K562 (cell line): ENCODE data around the gene LOXL3. TPM values are rescaled to one million over a fixed set of nuclear protein-coding genes. Genes with fewer than 3 reads are reported as not detected.

ENCODE experiments used
- ATAC-seq: fragments of 200-7000 bp; cut with Tn5 transposase; 3 replicates; pipeline ENCODE4 v1.9.1; 2020; ENCODE audit warnings: moderate library complexity
- BruUV-seq: library from RNA; stranded (reverse); fragments of 400-500 nt; replicated peaks from 2 replicates; lab custom pipeline; 2021; lab: Mats Ljungman, UMichigan
- CTCF ChIA-PET: fragments of 300-600 bp; formaldehyde crosslinking; extraction: SDS; loops from one replicate; lab custom pipeline; 2021; ENCODE audit warnings: low intra/inter-chr PET ratio; lab: Yijun Ruan, JAX
- POLR2A ChIA-PET: fragments of 300-600, 350-650 bp; sonication (Branson Sonifier 250); formaldehyde crosslinking; extraction: SDS; loops from one replicate; lab custom pipeline; 2021; ENCODE audit warnings: antibody characterized with exemption, inconsistent platforms; lab: Yijun Ruan, JAX
- DNase-seq, 4 experiments: peaks; one replicate each; pipeline versions ENCODE4 v3.0.0 to v3.0.0-alpha.2; 2011 to 2018; ENCODE audit warnings: low spot score in 3 of 4, mixed read lengths in 3 of 4; ENCODE audit errors: extremely low read depth in 1 of 4
- FAIRE-seq: peaks from 2 replicates; lab custom pipeline; 2011; peaks lifted over from hg19 to GRCh38; lab: Jason Lieb, UNC
- H2AFZ ChIP-seq: 2 replicates; pipeline ENCODE4 v1.6.0; 2011; ENCODE audit warnings: low read depth, low read length, control low read depth, inconsistent platforms
- H3K27ac ChIP-seq: fragments of 200-600 bp; 3 replicates; pipeline ENCODE4 v1.8.0; 2011; ENCODE audit warnings: low read depth, mild to moderate bottlenecking, control low read depth, inconsistent platforms, low read length, moderate library complexity, mixed read lengths; ENCODE audit errors: extremely low read depth
- H3K27me3 ChIP-seq, 2 experiments: fragments of 300-600 bp in 1 of 2; 2 replicates in 1 of 2; 3 replicates in 1 of 2; pipeline versions ENCODE4 v1.6.0 to v1.8.0; 2011; ENCODE audit warnings: inconsistent platforms in 2 of 2, low read length in 2 of 2, mild to moderate bottlenecking in 1 of 2, mixed read lengths in 1 of 2, moderate library complexity in 1 of 2; ENCODE audit not compliant: control insufficient read depth in 2 of 2, insufficient read depth in 2 of 2
- H3K36me3 ChIP-seq: fragments of 300-600 bp; 3 replicates; pipeline ENCODE4 v1.8.0; 2011; ENCODE audit warnings: mild to moderate bottlenecking, low read length, inconsistent platforms; ENCODE audit not compliant: control insufficient read depth, insufficient read depth
- H3K4me1 ChIP-seq, 2 experiments: fragments of 200-600 bp in 1 of 2; replicated peaks in 1 of 2; 2 replicates in 1 of 2; 3 replicates in 1 of 2; pipeline versions ENCODE4 v1.5.1 to v1.8.0; 2011; ENCODE audit warnings: inconsistent platforms in 2 of 2, low read length in 2 of 2, mild to moderate bottlenecking in 1 of 2, mixed read lengths in 1 of 2, moderate library complexity in 1 of 2; ENCODE audit not compliant: control insufficient read depth in 2 of 2, insufficient read depth in 2 of 2
- H3K4me2 ChIP-seq: 2 replicates; pipeline ENCODE4 v1.6.1; 2011; ENCODE audit warnings: low read length, control low read depth, inconsistent platforms, mixed read lengths; ENCODE audit not compliant: insufficient read depth
- H3K4me3 ChIP-seq: fragments of 200-600 bp; sonication (generic), shearing (Covaris generic); 2 replicates; pipeline ENCODE4 v1.5.1; 2016; ENCODE audit warnings: control low read depth, inconsistent platforms
- H3K79me2 ChIP-seq: fragments of 200-600 bp; 3 replicates; pipeline ENCODE4 v1.8.0; 2011; ENCODE audit warnings: low read length, inconsistent platforms; ENCODE audit not compliant: control insufficient read depth, insufficient read depth
- H3K9ac ChIP-seq, 2 experiments: 2 replicates each; pipeline versions ENCODE4 v1.6.0 to v1.6.1; 2011; ENCODE audit warnings: low read depth in 2 of 2, low read length in 2 of 2, control low read depth in 1 of 2, inconsistent platforms in 1 of 2, mild to moderate bottlenecking in 1 of 2, mixed read lengths in 1 of 2; ENCODE audit not compliant: insufficient read depth in 1 of 2
- H3K9me1 ChIP-seq: one replicate; pipeline ENCODE4 v1.6.0; 2011; ENCODE audit warnings: inconsistent platforms, mild to moderate bottlenecking, low read length, moderate library complexity; ENCODE audit not compliant: control insufficient read depth, insufficient read depth
- H3K9me3 ChIP-seq: replicated peaks from 2 replicates; pipeline ENCODE4 v1.5.1; 2011; ENCODE audit warnings: low read depth, low read length, inconsistent platforms; ENCODE audit not compliant: control insufficient read depth, insufficient read depth
- H4K20me1 ChIP-seq: replicated peaks from 2 replicates; pipeline ENCODE4 v1.6.1; 2011; ENCODE audit warnings: low read length, inconsistent platforms, mixed read lengths; ENCODE audit not compliant: control insufficient read depth, insufficient read depth
- BDP1 ChIP-seq: IDR thresholded peaks from 3 replicates; pipeline ENCODE4 v1.6.1; 2011; ENCODE audit not compliant: insufficient read length, insufficient read depth
- FOXK2 ChIP-seq, 2 experiments: fragments of 450-650 bp; IDR thresholded peaks in 1 of 2; conservative IDR thresholded peaks in 1 of 2; 2 replicates each; pipeline ENCODE4 v1.6.1; 2016; ENCODE audit warnings: low read depth in 2 of 2, mild to moderate bottlenecking in 1 of 2
- MTA2 ChIP-seq: fragments of 450-650 bp; IDR thresholded peaks from 2 replicates; pipeline ENCODE4 v1.6.1; 2016; ENCODE audit warnings: low read depth
- NUFIP1 ChIP-seq: fragments of 450-650 bp; IDR thresholded peaks from 2 replicates; pipeline ENCODE4 v1.6.1; 2018; ENCODE audit not compliant: partially characterized antibody
- RBFOX2 ChIP-seq: fragments of 200-400 bp; formaldehyde crosslinking; IDR thresholded peaks from 2 replicates; pipeline ENCODE4 v1.6.1; 2017; ENCODE audit warnings: low read depth, mild to moderate bottlenecking, low read length, moderate library complexity
- RBM25 ChIP-seq: fragments of 200-400 bp; formaldehyde crosslinking; IDR thresholded peaks from 2 replicates; pipeline ENCODE4 v1.6.1; 2018; ENCODE audit warnings: low read length, low read depth, moderate library complexity; ENCODE audit not compliant: severe bottlenecking
- ZBED1 ChIP-seq: IDR thresholded peaks from 2 replicates; pipeline ENCODE4 v1.6.1; 2014
- ZNF263 ChIP-seq: sonication (generic); formaldehyde crosslinking; IDR thresholded peaks from 2 replicates; pipeline ENCODE4 v1.8.0; 2022; ENCODE audit warnings: mild to moderate bottlenecking, missing genetic modification reagents, borderline replicate concordance
- ZNF444 ChIP-seq: fragments of 250-450 bp; sonication (Bioruptor Pico); IDR thresholded peaks from 2 replicates; pipeline ENCODE4 v1.4.0; 2020; ENCODE audit warnings: mild to moderate bottlenecking, moderate library complexity
- ZNF518B ChIP-seq: fragments of 250-450 bp; sonication (Bioruptor Pico); IDR thresholded peaks from 2 replicates; pipeline ENCODE4 v1.5.0; 2021; ENCODE audit warnings: mild to moderate bottlenecking, moderate library complexity
- WGBS: fragments of 100-300 bp; shearing (Covaris generic); methylation state at CpG from one replicate; pipeline ENCODE4 v1.1.6; 2016; ENCODE audit warnings: low coverage, mixed read lengths; ENCODE audit not compliant: insufficient coverage; ENCODE audit errors: missing lambda C conversion rate; 5-methylcytosine and 5-hydroxymethylcytosine counted together
- in situ Hi-C: fragments of 300-500 bp; cut with MboI; formaldehyde crosslinking; loops from 4 replicates; pipeline ENCODE4 v1.15.0; 2018; ENCODE audit warnings: inconsistent platforms, mixed read lengths
- intact Hi-C: fragments of 100-400 bp; cut with micrococcal nuclease; formaldehyde crosslinking; loops from 2 replicates; pipeline ENCODE4 v1.14.2; 2022
- polyA plus RNA-seq, 8 experiments: library from polyadenylated mRNA; depleted of rRNA in 4 of 8; stranded (reverse) in 5 of 8; unstranded in 3 of 8; fragments of >200 nt; fragmentation: Nextera tagmentation in 2 of 8; fragmentation: Illumina TruSeq in 1 of 8; extraction: Ambion mirVana in 2 of 8; extraction: Trizol in 1 of 8; gene quantifications; 2 replicates each; pipeline versions ENCODE4 v1.2.1 to v1.2.3, GENCODE V29; 2011 to 2014; ENCODE audit warnings: inconsistent platforms in 1 of 8, missing spikeins in 1 of 8
- total RNA-seq, 7 experiments: library from RNA; depleted of rRNA in 6 of 7; stranded (reverse); fragments of >200 nt in 6 of 7; fragmentation: Illumina TruSeq in 2 of 7; extraction: Trizol in 2 of 7; gene quantifications; 2 replicates each; pipeline versions ENCODE4 v1.2.1 to v1.2.3, GENCODE V29; 2011 to 2021; ENCODE audit warnings: low replicate concordance in 1 of 7

The LOXL3 gene
- total and polyA plus RNA-seq, 9 of the 15 experiments (the other 6 are each of a cell fraction or from before 2014, with no cell fraction given): 0.22 to 0.99 (median 0.31) TPM

- no peak for TF ChIP-seq NUFIP1
- no peak for TF ChIP-seq FOXK2 (conservative IDR thresholded peaks at IDR 0.05 in 1 of 2, IDR thresholded peaks at IDR 0.05 in 1 of 2; ENCODE audit: low read depth in 2 of 2)
- no peak for TF ChIP-seq MTA2
- no peak for TF ChIP-seq RBM25
- TF ChIP-seq ZNF263 (CRISPR knock-in tag): no peak
- TF ChIP-seq ZBED1: no peak
These were observed 6.2 kb upstream of the LOXL3 start (continued) for GRCh38 chr2:74559912-74560311.

- Histone ChIP-seq H3K4me1 (peaks cover 17 to 40% of the 10 kb centered on the region in 2 experiments), H2AFZ (no peak overlapping the region), H3K4me2 (no peak overlapping the region), H3K27me3 (peaks cover 0 to 16% of the 10 kb centered on the region in 2 experiments; a peak in 2 of 5 replicates), H3K9ac (peak overlapping the region in 1 of 2 experiments; percentile 77; a peak in 1 of 4 replicates), H3K27ac (no peak overlapping the region), H3K9me1 (no peaks in the 10 kb centered on the region), H4K20me1 (no peaks in the 10 kb centered on the region), H3K9me3 (no peaks in the 10 kb centered on the region), H3K4me3 (no peak overlapping the region), H3K79me2 (peaks cover 15% of the 10 kb centered on the region; the same call in 2 of the 3 replicates), H3K36me3 (peaks cover 17% of the 10 kb centered on the region; the same call in 1 of the 3 replicates)
- in situ Hi-C loops: no loop called here
- TF ChIP-seq BDP1 (no peak), RBFOX2 (0 out of 2 replicates have a peak, but pooled peaks have one; percentile 21), ZNF518B (CRISPR knock-in tag) (no peak), ZNF444 (CRISPR knock-in tag) (no peak)
- ChIA-PET POLR2A (interaction anchor here (0.6 to 1.5 kb wide), 10 partner anchors 8 to 351 kb away, joined by 3 to 6 read pairs (median 4); no protein-coding TSS in a partner anchor), CTCF (no interaction called here)
- no peak for ATAC-seq
- DNase-seq: no peak
- 53% methylated on average over 7 of the region's 7 CpGs for WGBS
- no TSS peak for BruUV-seq
- FAIRE-seq: peak; percentile 23
- intact Hi-C loops: no loop called here
These were observed 4.8 kb upstream of the LOXL3 start for GRCh38 chr2:74558284-74559230.
